HepG2 (cell line): ENCODE results near the gene SP140L. TPM values are rescaled to one million over a fixed set of nuclear protein-coding genes. Genes with fewer than 3 reads are reported as not detected.
A peak's percentile ranks its signal among the peaks of the same experiment; 100 is the strongest.

Experiments
- ATAC-seq: fragments of 200-7000 bp; cut with Tn5 transposase; 3 replicates; pipeline ENCODE4 v1.9.1; 2020; ENCODE audit warnings: mild to moderate bottlenecking, moderate library complexity
- BruUV-seq: library from RNA; stranded (reverse); fragments of 400-500 nt; replicated peaks from 2 replicates; lab custom pipeline; 2021; lab: Mats Ljungman, UMichigan
- CTCF ChIA-PET: fragments of 300-600 bp; formaldehyde crosslinking; extraction: SDS; loops from one replicate; lab custom pipeline; 2021; ENCODE audit warnings: low total read pairs, inconsistent platforms, low intra/inter-chr PET ratio; lab: Yijun Ruan, JAX
- POLR2A ChIA-PET: fragments of 350-600 bp; sonication (Branson Sonifier 250); formaldehyde crosslinking; loops from one replicate; lab custom pipeline; 2020; ENCODE audit warnings: antibody characterized with exemption, inconsistent platforms; lab: Yijun Ruan, JAX
- DNase-seq: peaks from one replicate; pipeline ENCODE4 v3.0.0-alpha.2; 2015; ENCODE audit warnings: low spot score
- FAIRE-seq: peaks from 3 replicates; lab custom pipeline; 2011; peaks lifted over from hg19 to GRCh38; lab: Jason Lieb, UNC
- H2AFZ ChIP-seq: one replicate; pipeline ENCODE4 v1.6.1; 2011; ENCODE audit warnings: low read length, inconsistent platforms
- H3K27ac ChIP-seq: fragments of 300-600 bp; 3 replicates; pipeline ENCODE4 v1.8.0; 2011; ENCODE audit warnings: mixed run types, mild to moderate bottlenecking, mixed read lengths, low read length, inconsistent platforms; ENCODE audit not compliant: insufficient read depth; ENCODE audit errors: extremely low read length
- H3K27me3 ChIP-seq, 2 experiments: fragments of 200-600 bp in 1 of 2; 2 replicates in 1 of 2; 3 replicates in 1 of 2; pipeline versions ENCODE4 v1.6.0 to v1.8.0; 2011; ENCODE audit warnings: low read length in 2 of 2, mild to moderate bottlenecking in 2 of 2, moderate library complexity in 2 of 2, inconsistent platforms in 1 of 2; ENCODE audit not compliant: insufficient read depth in 2 of 2, control insufficient read depth in 1 of 2
- H3K36me3 ChIP-seq, 2 experiments: fragments of 200-600 bp in 1 of 2; replicated peaks in 1 of 2; 2 replicates in 1 of 2; 3 replicates in 1 of 2; pipeline versions ENCODE4 v1.5.1 to v1.8.0; 2011; ENCODE audit warnings: low read length in 2 of 2, inconsistent platforms in 1 of 2; ENCODE audit not compliant: insufficient read depth in 2 of 2, control insufficient read depth in 1 of 2
- H3K4me1 ChIP-seq: 2 replicates; pipeline ENCODE4 v1.5.1; 2012; ENCODE audit warnings: low read length, inconsistent platforms; ENCODE audit not compliant: insufficient read depth
- H3K4me2 ChIP-seq: 2 replicates; pipeline ENCODE4 v1.6.0; 2011; ENCODE audit warnings: low read depth, low read length, inconsistent platforms
- H3K4me3 ChIP-seq, 3 experiments: fragments of 200-600 bp in 1 of 3; sonication (generic), shearing (Covaris generic) in 1 of 3; replicated peaks in 1 of 3; 2 replicates each; pipeline ENCODE4 v1.5.1; 2011 to 2016; ENCODE audit warnings: low read length in 3 of 3, inconsistent platforms in 2 of 3, low read depth in 2 of 3, mild to moderate bottlenecking in 2 of 3, control low read depth in 1 of 3, mixed read lengths in 1 of 3; ENCODE audit not compliant: insufficient read depth in 1 of 3
- H3K79me2 ChIP-seq: one replicate; pipeline ENCODE4 v1.6.1; 2011; ENCODE audit warnings: low read length, inconsistent platforms; ENCODE audit not compliant: insufficient read depth
- H3K9ac ChIP-seq: 2 replicates; pipeline ENCODE4 v1.6.0; 2011; ENCODE audit warnings: mild to moderate bottlenecking, low read depth, low read length, inconsistent platforms; ENCODE audit not compliant: insufficient read depth
- H3K9me3 ChIP-seq: 2 replicates; pipeline ENCODE4 v1.5.1; 2012; ENCODE audit warnings: mild to moderate bottlenecking, low read length
- H4K20me1 ChIP-seq: 2 replicates; pipeline ENCODE4 v1.6.0; 2011; ENCODE audit warnings: inconsistent platforms, mild to moderate bottlenecking, low read length, moderate library complexity; ENCODE audit not compliant: insufficient read depth
- FIP1L1 ChIP-seq: fragments of 200-400 bp; formaldehyde crosslinking; IDR thresholded peaks from 2 replicates; pipeline ENCODE4 v1.6.1; 2018; ENCODE audit warnings: low read depth, mild to moderate bottlenecking, low read length, moderate library complexity, borderline replicate concordance; ENCODE audit not compliant: insufficient read depth
- FOXA3 ChIP-seq: IDR thresholded peaks from 2 replicates; pipeline ENCODE4 v1.6.1; 2016; ENCODE audit warnings: missing genetic modification reagents, missing compliant biosample characterization
- HMG20A ChIP-seq: IDR thresholded peaks from 2 replicates; pipeline ENCODE4 v1.6.1; 2016; ENCODE audit warnings: borderline replicate concordance
- NFE2L2 ChIP-seq: fragments of 150-350 bp; IDR thresholded peaks from 2 replicates; pipeline ENCODE4 v1.6.1; 2014; ENCODE audit warnings: low read length
- NFYB ChIP-seq: sonication (generic); formaldehyde crosslinking; IDR thresholded peaks from 2 replicates; pipeline ENCODE4 v1.4.0; 2020; ENCODE audit warnings: missing genetic modification reagents
- NFYC ChIP-seq: IDR thresholded peaks from 2 replicates; pipeline ENCODE4 v1.6.1; 2016; ENCODE audit warnings: missing genetic modification reagents, missing compliant biosample characterization
- NR2F1 ChIP-seq, 2 experiments: fragments of 450-650 bp in 1 of 2; formaldehyde crosslinking in 1 of 2; IDR thresholded peaks; 2 replicates each; pipeline versions ENCODE4 v1.5.0 to v1.6.1; 2016 to 2020; ENCODE audit warnings: mild to moderate bottlenecking in 1 of 2, missing compliant biosample characterization in 1 of 2, missing genetic modification reagents in 1 of 2, moderate library complexity in 1 of 2
- PAX8 ChIP-seq: sonication (generic); formaldehyde crosslinking; IDR thresholded peaks from 2 replicates; pipeline ENCODE4 v1.8.0; 2022; ENCODE audit warnings: mild to moderate bottlenecking, missing genetic modification reagents, borderline replicate concordance
- SRSF4 ChIP-seq: fragments of 200-400 bp; formaldehyde crosslinking; IDR thresholded peaks from one replicate; pipeline ENCODE4 v1.6.1; 2018; ENCODE audit warnings: mild to moderate bottlenecking, low read depth, low read length, moderate library complexity; ENCODE audit not compliant: poor library complexity, severe bottlenecking
- ZBTB21 ChIP-seq: sonication (generic); formaldehyde crosslinking; IDR thresholded peaks from 2 replicates; pipeline ENCODE4 v1.4.0; 2020; ENCODE audit warnings: missing genetic modification reagents
- ZBTB34 ChIP-seq: sonication (generic); formaldehyde crosslinking; IDR thresholded peaks from 2 replicates; pipeline ENCODE4 v1.8.0; 2022; ENCODE audit warnings: mild to moderate bottlenecking, missing genetic modification reagents
- ZBTB7B ChIP-seq: sonication (generic); formaldehyde crosslinking; IDR thresholded peaks from 2 replicates; pipeline ENCODE4 v1.4.0; 2020; ENCODE audit warnings: missing genetic modification reagents
- ZC3H13 ChIP-seq: sonication (generic); formaldehyde crosslinking; IDR thresholded peaks from 2 replicates; pipeline ENCODE4 v1.8.1; 2023; ENCODE audit warnings: mild to moderate bottlenecking, missing genetic modification reagents, moderate library complexity
- ZFY ChIP-seq: sonication (generic); formaldehyde crosslinking; IDR thresholded peaks from 2 replicates; pipeline ENCODE4 v1.4.0; 2020; ENCODE audit warnings: missing genetic modification reagents
- ZMYM4 ChIP-seq: sonication (generic); formaldehyde crosslinking; IDR thresholded peaks from 2 replicates; pipeline ENCODE4 v1.8.1; 2023; ENCODE audit warnings: mild to moderate bottlenecking, missing genetic modification reagents
- ZNF205 ChIP-seq: IDR thresholded peaks from 2 replicates; pipeline ENCODE4 v1.6.1; 2018; ENCODE audit warnings: missing biosample characterization, missing genetic modification reagents
- ZNF414 ChIP-seq: sonication (generic); formaldehyde crosslinking; IDR thresholded peaks from 2 replicates; pipeline ENCODE4 v1.5.0; 2020; ENCODE audit warnings: missing genetic modification reagents
- ZNF44 ChIP-seq: sonication (generic); formaldehyde crosslinking; IDR thresholded peaks from 2 replicates; pipeline ENCODE4 v1.5.1; 2020; ENCODE audit warnings: mild to moderate bottlenecking, missing genetic modification reagents
- ZSCAN9 ChIP-seq: IDR thresholded peaks from 2 replicates; pipeline ENCODE4 v1.6.1; 2016; ENCODE audit warnings: borderline replicate concordance
- WGBS: methylation state at CpG from one replicate; pipeline ENCODE4 v1.1.6; 2017; ENCODE audit warnings: low lambda C conversion rate; 5-methylcytosine and 5-hydroxymethylcytosine counted together
- in situ Hi-C: cut with HindIII; loops from 2 replicates; pipeline ENCODE4 v1.10.0; 2017; ENCODE audit warnings: low pct_unique_long_range_greater_than_20kb; ENCODE audit not compliant: extremely low pct_ligation_motif_present
- intact Hi-C: fragments of 100-400 bp; cut with micrococcal nuclease; formaldehyde crosslinking; loops from one replicate; pipeline ENCODE4 v1.10.0; 2022; ENCODE audit not compliant: unreplicated experiment
- polyA plus RNA-seq, 8 experiments: library from polyadenylated mRNA; depleted of rRNA in 3 of 8; stranded (reverse) in 7 of 8; unstranded in 1 of 8; fragments of >200 nt; fragmentation: Illumina TruSeq in 4 of 8; extraction: Trizol in 4 of 8; gene quantifications; 2 replicates each; pipeline versions ENCODE4 v1.2.1 to v1.2.3, GENCODE V29; 2011 to 2016; ENCODE audit warnings: low read depth in 4 of 8, missing spikeins in 1 of 8, mixed read lengths in 1 of 8; ENCODE audit not compliant: insufficient read depth in 1 of 8
- total RNA-seq, 5 experiments: library from RNA; depleted of rRNA; stranded (reverse); fragments of >200 nt; fragmentation: Illumina TruSeq; extraction: Trizol; gene quantifications; 2 replicates each; pipeline ENCODE4 v1.2.3, GENCODE V29; 2016; ENCODE audit warnings: low read depth in 1 of 5
- TF ChIP-seq, protein P1 (sequence below): sonication (generic); formaldehyde crosslinking; IDR thresholded peaks from 2 replicates; pipeline ENCODE4 v1.4.0; 2020; ENCODE audit warnings: mild to moderate bottlenecking, missing genetic modification reagents, borderline replicate concordance

SP140L gene
- total and polyA plus RNA-seq, 2 of the 13 experiments (the other 11 are each of a cell fraction or from before 2014, with no cell fraction given): 10.9 to 17.5 TPM

GRCh38 chr2:230413479-230413878 is 86.5 kb downstream of the SP140L start:
- Histone ChIP-seq H3K27me3 (no peaks in the 10 kb centered on the region; a peak in 1 of 5 replicates), H3K79me2 (no peaks in the 10 kb centered on the region), H4K20me1 (no peaks in the 10 kb centered on the region), H3K4me2 (no peak overlapping the region; the same call in 1 of the 2 replicates), H3K4me1 (peaks cover 58% of the 10 kb centered on the region), H3K4me3 (no peak overlapping the region), H3K27ac (no peak overlapping the region), H3K9me3 (no peaks in the 10 kb centered on the region), H3K9ac (no peak overlapping the region), H3K36me3 (no peaks in the 10 kb centered on the region), H2AFZ (no peak overlapping the region)
- FAIRE-seq (no peak), ATAC-seq (no peak), DNase-seq (peak; percentile 39)
- CTCF ChIA-PET: no interaction called here
- intact Hi-C loops (loop anchor here (5.0 to 10.0 kb wide), 3 partner anchors 56 to 199 kb away; partner anchors contain the start of gene SP140), in situ Hi-C loops (loop anchor here (5.0 kb wide), 1 partner anchor 91 kb away; no protein-coding TSS in a partner anchor)
- POLR2A ChIA-PET: no interaction called here
- 87% methylated on average over 3 of the region's 3 CpGs for WGBS
- BruUV-seq: no TSS peak
- TF ChIP-seq FOXA3 (CRISPR knock-in tag) (no peak), ZSCAN9 (CRISPR knock-in tag) (no peak), NFE2L2 (no peak), NFYC (CRISPR knock-in tag) (peak; percentile 73), ZNF414 (no peak), ZC3H13 (no peak), ZFY (CRISPR knock-in tag) (peak; percentile 31; the same call in 1 of the 2 replicates), NFYB (CRISPR knock-in tag) (peak; percentile 70), NR2F1 (CRISPR knock-in tag; IDR thresholded peaks at IDR 0.05) (no peak), SRSF4 (no peak), ZBTB7B (no peak), HMG20A (CRISPR knock-in tag) (no peak), FIP1L1 (no peak), ZNF205 (CRISPR knock-in tag) (no peak), PAX8 (CRISPR knock-in tag) (no peak), ZNF44 (CRISPR knock-in tag) (no peak), ZBTB21 (no peak), ZMYM4 (CRISPR knock-in tag) (peak; percentile 45; the same call in 1 of the 2 replicates), ZBTB34 (CRISPR knock-in tag) (no peak)
- TF ChIP-seq, protein P1, sequence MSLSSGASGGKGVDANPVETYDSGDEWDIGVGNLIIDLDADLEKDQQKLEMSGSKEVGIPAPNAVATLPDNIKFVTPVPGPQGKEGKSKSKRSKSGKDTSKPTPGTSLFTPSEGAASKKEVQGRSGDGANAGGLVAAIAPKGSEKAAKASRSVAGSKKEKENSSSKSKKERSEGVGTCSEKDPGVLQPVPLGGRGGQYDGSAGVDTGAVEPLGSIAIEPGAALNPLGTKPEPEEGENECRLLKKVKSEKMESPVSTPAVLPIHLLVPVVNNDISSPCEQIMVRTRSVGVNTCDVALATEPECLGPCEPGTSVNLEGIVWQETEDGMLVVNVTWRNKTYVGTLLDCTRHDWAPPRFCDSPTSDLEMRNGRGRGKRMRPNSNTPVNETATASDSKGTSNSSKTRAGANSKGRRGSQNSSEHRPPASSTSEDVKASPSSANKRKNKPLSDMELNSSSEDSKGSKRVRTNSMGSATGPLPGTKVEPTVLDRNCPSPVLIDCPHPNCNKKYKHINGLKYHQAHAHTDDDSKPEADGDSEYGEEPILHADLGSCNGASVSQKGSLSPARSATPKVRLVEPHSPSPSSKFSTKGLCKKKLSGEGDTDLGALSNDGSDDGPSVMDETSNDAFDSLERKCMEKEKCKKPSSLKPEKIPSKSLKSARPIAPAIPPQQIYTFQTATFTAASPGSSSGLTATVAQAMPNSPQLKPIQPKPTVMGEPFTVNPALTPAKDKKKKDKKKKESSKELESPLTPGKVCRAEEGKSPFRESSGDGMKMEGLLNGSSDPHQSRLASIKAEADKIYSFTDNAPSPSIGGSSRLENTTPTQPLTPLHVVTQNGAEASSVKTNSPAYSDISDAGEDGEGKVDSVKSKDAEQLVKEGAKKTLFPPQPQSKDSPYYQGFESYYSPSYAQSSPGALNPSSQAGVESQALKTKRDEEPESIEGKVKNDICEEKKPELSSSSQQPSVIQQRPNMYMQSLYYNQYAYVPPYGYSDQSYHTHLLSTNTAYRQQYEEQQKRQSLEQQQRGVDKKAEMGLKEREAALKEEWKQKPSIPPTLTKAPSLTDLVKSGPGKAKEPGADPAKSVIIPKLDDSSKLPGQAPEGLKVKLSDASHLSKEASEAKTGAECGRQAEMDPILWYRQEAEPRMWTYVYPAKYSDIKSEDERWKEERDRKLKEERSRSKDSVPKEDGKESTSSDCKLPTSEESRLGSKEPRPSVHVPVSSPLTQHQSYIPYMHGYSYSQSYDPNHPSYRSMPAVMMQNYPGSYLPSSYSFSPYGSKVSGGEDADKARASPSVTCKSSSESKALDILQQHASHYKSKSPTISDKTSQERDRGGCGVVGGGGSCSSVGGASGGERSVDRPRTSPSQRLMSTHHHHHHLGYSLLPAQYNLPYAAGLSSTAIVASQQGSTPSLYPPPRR (CRISPR knock-in tag): no peak
